MCF 10A (cell line): Measurements from ENCODE around the gene SYT12. TPM values are rescaled to one million over a fixed set of nuclear protein-coding genes. Genes with fewer than 3 reads are reported as not detected.

ENCODE experiments used
- BruUV-seq: library from RNA; stranded (reverse); fragments of 400-500 nt; replicated peaks from 2 replicates; lab custom pipeline; 2021; lab: Mats Ljungman, UMichigan
- CTCF ChIA-PET: fragments of 300-600 bp; sonication (Branson Sonifier 250); formaldehyde crosslinking; extraction: SDS; loops from one replicate; lab custom pipeline; 2021; ENCODE audit warnings: antibody characterized with exemption, inconsistent platforms; lab: Yijun Ruan, JAX
- POLR2A ChIA-PET: fragments of 300-600, 350-650 bp; sonication (Branson Sonifier 250); formaldehyde crosslinking; extraction: SDS; loops from one replicate; lab custom pipeline; 2020; ENCODE audit warnings: antibody characterized with exemption, inconsistent platforms; lab: Yijun Ruan, JAX
- DNase-seq: peaks from one replicate; pipeline ENCODE4 v3.0.0-alpha.2; 2018; ENCODE audit not compliant: unreplicated experiment
- H3K27ac Mint-ChIP-seq: one replicate; pipeline ENCODE4 v1.8.0; 2022; ENCODE audit warnings: mild to moderate bottlenecking, low read depth, mixed read lengths; ENCODE audit not compliant: unreplicated experiment
- H3K27me3 Mint-ChIP-seq: one replicate; pipeline ENCODE4 v1.8.0; 2022; ENCODE audit warnings: mixed read lengths; ENCODE audit not compliant: insufficient read depth, unreplicated experiment
- H3K36me3 Mint-ChIP-seq: one replicate; pipeline ENCODE4 v1.8.0; 2022; ENCODE audit warnings: mild to moderate bottlenecking, moderate library complexity, mixed read lengths; ENCODE audit not compliant: insufficient read depth, unreplicated experiment
- H3K4me1 Mint-ChIP-seq: one replicate; pipeline ENCODE4 v1.8.0; 2022; ENCODE audit warnings: mixed read lengths; ENCODE audit not compliant: insufficient read depth, unreplicated experiment
- H3K4me3 Mint-ChIP-seq: one replicate; pipeline ENCODE4 v1.8.0; 2022; ENCODE audit warnings: mild to moderate bottlenecking, moderate library complexity, mixed read lengths; ENCODE audit not compliant: unreplicated experiment
- H3K9me3 Mint-ChIP-seq: one replicate; pipeline ENCODE4 v1.8.0; 2022; ENCODE audit warnings: mixed read lengths; ENCODE audit not compliant: unreplicated experiment
- CTCF ChIP-seq: fragments of 200-600 bp; IDR thresholded peaks from one replicate; pipeline ENCODE4 v1.8.0; 2022; ENCODE audit warnings: antibody characterized with exemption, mild to moderate bottlenecking; ENCODE audit not compliant: unreplicated experiment
- intact Hi-C: fragments of 100-400 bp; cut with micrococcal nuclease; formaldehyde crosslinking; loops from 2 replicates; pipeline ENCODE4 v1.14.1; 2022
- total RNA-seq: library from RNA; stranded (reverse); gene quantifications from 2 replicates; pipeline ENCODE4 v1.2.3, GENCODE V29; 2022

Gene SYT12
- total RNA-seq, 1 experiment from 2014 or later: 0.44 TPM

- BruUV-seq: no TSS peak
- no peak overlapping the region for H3K4me3 Mint-ChIP-seq
Observed at GRCh38 chr11:67027483-67027930, 4.6 kb downstream of the SYT12 start.

GRCh38 chr11:67027943-67028542 is 5.1 kb downstream of the SYT12 start:
- H3K4me3 Mint-ChIP-seq: no peak overlapping the region
- no peaks in the 10 kb centered on the region for H3K9me3 Mint-ChIP-seq
- H3K36me3 Mint-ChIP-seq: no peaks in the 10 kb centered on the region
- POLR2A ChIA-PET: interaction anchor here (0.7 to 4.0 kb wide), 13 partner anchors 13 to 172 kb away, joined by 3 to 30 read pairs (median 4); partner anchors contain the start of genes PC and RHOD
- no peak for TF ChIP-seq CTCF
- H3K27me3 Mint-ChIP-seq: no peaks in the 10 kb centered on the region
- peak; percentile 71 for DNase-seq
- no peak overlapping the region for H3K27ac Mint-ChIP-seq
- peaks cover 28% of the 10 kb centered on the region for H3K4me1 Mint-ChIP-seq
- CTCF ChIA-PET: interaction anchor here (1.0 to 1.7 kb wide), 3 partner anchors 8 to 56 kb away, joined by 3 to 5 read pairs (median 5); no protein-coding TSS in a partner anchor
- intact Hi-C loops: no loop called here
- BruUV-seq: no TSS peak

More at GRCh38 chr11:67027483-67027930, 4.6 kb downstream of the SYT12 start:
- intact Hi-C loops: no loop called here
- Mint-ChIP-seq H3K36me3 (no peaks in the 10 kb centered on the region), H3K27ac (no peak overlapping the region), H3K9me3 (no peaks in the 10 kb centered on the region), H3K27me3 (no peaks in the 10 kb centered on the region), H3K4me1 (peaks cover 27% of the 10 kb centered on the region)
- ChIA-PET CTCF (interaction anchor here (0.6 to 1.7 kb wide), 6 partner anchors 8 to 64 kb away, joined by 3 to 5 read pairs (median 5); no protein-coding TSS in a partner anchor), POLR2A (interaction anchor here (0.6 to 4.0 kb wide), 16 partner anchors 11 to 185 kb away, joined by 3 to 30 read pairs (median 4); partner anchors contain the start of genes PC, RCE1 and RHOD)
- TF ChIP-seq CTCF: no peak
- no peak for DNase-seq

GRCh38 chr11:67029146-67029545 is 6.2 kb downstream of the SYT12 start:
- Mint-ChIP-seq H3K4me1 (peaks cover 33% of the 10 kb centered on the region), H3K4me3 (no peak overlapping the region), H3K9me3 (no peaks in the 10 kb centered on the region), H3K27ac (no peak overlapping the region), H3K36me3 (no peaks in the 10 kb centered on the region), H3K27me3 (no peaks in the 10 kb centered on the region)
- CTCF ChIA-PET: interaction anchor here (1.3 kb wide), 1 partner anchor 8 kb away, joined by 5 read pairs; no protein-coding TSS in a partner anchor
- POLR2A ChIA-PET: no interaction called here
- TF ChIP-seq CTCF: no peak
- no TSS peak for BruUV-seq
- no peak for DNase-seq
- intact Hi-C loops: no loop called here

GRCh38 chr11:67030976-67031375 is 8.0 kb downstream of the SYT12 start:
- CTCF ChIA-PET: interaction anchor here (1.0 to 1.4 kb wide), 2 partner anchors 22 to 23 kb away, joined by 4 to 5 read pairs; no protein-coding TSS in a partner anchor

More at GRCh38 chr11:67030976-67031375, 8.0 kb downstream of the SYT12 start:
- intact Hi-C loops: loop anchor here (5.0 kb wide), 1 partner anchor 49 kb away; no protein-coding TSS in a partner anchor
- TF ChIP-seq CTCF: no peak
- no peaks in the 10 kb centered on the region for H3K36me3 Mint-ChIP-seq
- DNase-seq: no peak
- no peak overlapping the region for H3K27ac Mint-ChIP-seq
- no peaks in the 10 kb centered on the region for H3K9me3 Mint-ChIP-seq
- BruUV-seq: no TSS peak
- H3K4me1 Mint-ChIP-seq: peaks cover 35% of the 10 kb centered on the region
- H3K4me3 Mint-ChIP-seq: no peak overlapping the region
- H3K27me3 Mint-ChIP-seq: no peaks in the 10 kb centered on the region
- POLR2A ChIA-PET: interaction anchor here (0.8 kb wide), 1 partner anchor 25 kb away, joined by 5 read pairs; no protein-coding TSS in a partner anchor
